ENCODE measurements around the gene ZNF292.

GRCh38 chr6:87279196-87279595, 123.8 kb downstream of the ZNF292 start:
- TF ChIP-seq POLR2A (IDR thresholded peaks at IDR 0.05) (no peak), CTCF (IDR thresholded peaks at IDR 0.05) (no peak)
